HG02678 (cell line): ENCODE results near the gene ULK4.

Experiments used
- ATAC-seq: cut with Tn5 transposase; IDR thresholded peaks from one replicate; pipeline ENCODE4 v1.9.1; 2021; ENCODE audit warnings: mild to moderate bottlenecking, moderate library complexity; ENCODE audit not compliant: unreplicated experiment

Gene ULK4

DNA sequence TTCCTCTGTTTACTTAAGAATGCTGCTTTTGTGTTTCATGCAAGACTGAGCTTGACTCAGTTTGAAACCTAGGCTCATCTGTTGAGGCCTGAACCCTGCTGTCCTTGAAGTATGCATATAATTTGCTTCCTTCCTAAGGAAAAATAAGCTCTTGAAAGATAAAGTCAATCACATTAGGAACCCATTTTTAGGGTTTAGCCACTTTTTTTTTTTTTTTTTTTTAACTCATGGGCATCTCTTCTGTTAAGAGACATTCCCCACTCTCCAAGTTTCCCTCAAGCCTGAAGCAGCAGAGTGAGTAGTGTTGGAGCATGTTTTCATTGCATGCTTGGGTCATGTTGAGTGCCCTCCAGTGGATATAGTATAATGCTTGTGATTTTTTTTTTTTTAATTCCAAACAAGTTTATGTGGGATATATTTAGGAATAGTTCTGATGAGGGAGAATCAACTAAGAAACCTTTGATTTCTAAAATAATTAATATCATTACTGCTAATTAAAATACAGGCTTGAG is 759.0 kb downstream of the ULK4 start:
- no peak for ATAC-seq

DNA sequence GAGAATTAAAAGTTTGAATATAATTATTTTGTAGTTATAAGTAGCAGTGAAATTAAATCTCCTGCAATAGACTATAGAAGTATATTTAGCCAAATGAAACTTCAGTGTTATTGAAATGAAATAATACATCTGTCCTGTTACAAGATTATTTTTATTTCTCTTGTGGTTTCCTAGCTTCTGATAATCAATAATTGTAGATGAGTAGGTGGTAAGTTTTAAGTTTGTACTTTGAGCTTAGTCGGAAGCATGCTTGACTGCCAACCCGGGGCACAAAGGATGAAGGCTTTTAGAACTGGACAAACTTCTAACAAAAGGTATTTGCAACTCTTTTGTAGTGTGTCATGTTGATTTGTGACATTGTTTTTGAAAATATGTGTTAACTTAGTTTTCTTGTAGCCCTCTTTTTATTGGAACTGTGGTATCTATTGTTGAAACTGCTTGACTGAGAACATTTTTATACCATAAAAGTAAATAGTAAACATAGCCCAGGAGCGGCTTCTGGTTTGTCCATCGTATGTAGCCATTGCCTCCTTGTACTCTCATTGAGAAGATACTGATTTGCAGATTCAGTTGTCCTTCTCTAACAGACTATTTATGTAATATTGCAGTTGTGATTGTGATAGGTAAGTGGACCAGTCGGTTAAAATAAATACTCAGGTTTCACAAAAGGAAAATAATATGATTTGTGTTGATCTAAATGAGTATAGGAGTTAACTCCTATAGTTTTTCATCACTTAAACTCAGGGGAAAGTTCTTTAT is 759.6 kb downstream of the ULK4 start:
- no peak for ATAC-seq

DNA sequence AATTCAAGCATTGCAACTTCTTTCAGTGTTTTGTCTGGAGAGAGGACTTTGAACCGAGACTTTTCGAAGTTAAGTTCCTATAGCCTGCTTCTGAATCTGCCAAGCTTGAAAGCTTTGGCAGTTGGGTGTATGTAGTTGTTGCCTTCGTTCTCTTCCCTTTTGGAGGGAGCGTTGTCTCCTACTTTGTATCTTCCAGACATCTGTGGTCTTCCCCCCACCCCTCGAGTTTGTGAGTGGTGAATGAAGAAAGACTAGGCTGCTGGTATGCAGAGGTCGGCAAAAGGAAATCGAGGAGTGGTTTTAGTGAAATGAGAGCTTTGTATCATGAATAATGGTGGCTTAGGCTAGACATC is 761.3 kb downstream of the ULK4 start:
- no peak for ATAC-seq

DNA sequence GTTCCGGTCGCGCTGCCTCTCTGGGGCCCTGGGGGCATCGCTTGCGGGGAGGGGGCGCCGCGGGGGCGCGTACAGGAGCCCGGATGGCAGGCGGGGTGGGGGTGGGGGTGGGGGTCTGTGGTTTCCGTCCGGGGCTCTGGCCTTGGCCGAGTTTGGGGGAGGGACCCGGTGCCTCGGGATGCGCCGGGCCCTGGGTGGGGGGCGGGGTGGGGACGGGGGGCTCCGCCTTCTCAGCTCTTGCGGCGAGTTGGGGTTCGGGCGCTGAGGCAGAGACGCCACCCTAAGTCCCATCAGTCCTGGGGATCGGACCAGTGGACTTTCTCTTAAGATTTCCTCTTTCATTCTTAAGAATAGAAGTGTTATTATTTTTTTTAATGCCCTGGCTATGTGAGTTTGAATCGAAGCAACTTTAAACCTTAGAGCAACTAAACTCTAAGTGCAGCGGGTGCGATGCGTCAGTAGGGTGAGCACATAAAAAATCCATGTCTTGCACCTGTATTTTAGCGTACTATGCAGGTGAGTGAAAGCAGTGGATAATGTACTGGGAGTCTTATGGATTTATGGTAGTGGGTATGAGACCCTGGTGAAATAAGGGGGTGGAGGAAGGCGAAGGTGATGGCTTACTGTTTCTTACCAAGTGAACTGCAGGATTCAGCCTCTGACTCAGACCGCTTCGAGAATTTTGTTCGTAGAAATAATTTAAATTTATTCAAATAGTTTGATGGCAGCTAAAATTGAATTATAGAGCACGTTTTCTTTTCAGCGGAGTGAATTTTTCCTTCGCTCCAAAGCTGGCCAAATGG is 761.8 kb downstream of the ULK4 start:
- peak; percentile 5 for ATAC-seq

DNA sequence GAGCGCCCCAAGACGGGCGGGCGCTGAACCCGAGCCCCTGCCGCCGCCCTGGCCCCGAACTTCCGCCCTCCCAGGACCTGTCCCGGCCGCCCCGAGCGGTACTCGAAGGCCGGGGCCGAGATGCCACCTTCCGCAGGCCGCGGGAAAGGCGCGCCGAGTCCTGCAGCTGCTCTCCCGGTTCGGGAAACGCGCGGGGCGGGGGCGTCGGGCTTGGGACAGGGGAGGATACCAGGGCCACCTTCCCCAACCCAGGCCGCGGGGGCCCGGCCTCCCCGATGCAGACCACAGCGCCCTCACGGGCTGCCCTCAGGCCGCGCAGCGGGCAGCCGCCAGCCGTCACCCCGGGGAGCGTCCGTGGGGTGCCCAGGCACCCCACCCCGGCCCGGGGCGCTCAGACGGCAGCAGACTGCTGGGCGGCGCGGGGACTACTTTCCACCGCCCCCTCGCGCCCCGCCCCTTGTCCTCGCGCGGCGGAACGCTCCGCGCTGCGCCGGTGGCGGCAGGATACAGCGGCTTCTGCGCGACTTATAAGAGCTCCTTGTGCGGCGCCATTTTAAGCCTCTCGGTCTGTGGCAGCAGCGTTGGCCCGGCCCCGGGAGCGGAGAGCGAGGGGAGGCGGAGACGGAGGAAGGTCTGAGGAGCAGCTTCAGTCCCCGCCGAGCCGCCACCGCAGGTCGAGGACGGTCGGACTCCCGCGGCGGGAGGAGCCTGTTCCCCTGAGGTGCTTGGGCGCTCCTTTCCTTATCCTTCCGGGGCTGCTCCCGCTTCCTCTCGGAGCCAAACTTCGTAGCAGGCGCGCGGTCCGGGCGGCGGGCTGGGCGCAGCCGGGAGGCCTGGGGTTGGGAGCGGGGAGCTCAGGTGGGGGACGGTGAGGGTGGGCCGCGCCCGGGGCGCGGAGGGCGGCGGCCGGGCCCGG is 762.7 kb downstream of the ULK4 start, which contains the start of gene CTNNB1:
Gene CTNNB1 (plus strand): TSS at position 556 of the 916 bp plus-strand sequence. CDS start 24,564 bp downstream, outside the sequence.
- ATAC-seq: peak; percentile 74

DNA sequence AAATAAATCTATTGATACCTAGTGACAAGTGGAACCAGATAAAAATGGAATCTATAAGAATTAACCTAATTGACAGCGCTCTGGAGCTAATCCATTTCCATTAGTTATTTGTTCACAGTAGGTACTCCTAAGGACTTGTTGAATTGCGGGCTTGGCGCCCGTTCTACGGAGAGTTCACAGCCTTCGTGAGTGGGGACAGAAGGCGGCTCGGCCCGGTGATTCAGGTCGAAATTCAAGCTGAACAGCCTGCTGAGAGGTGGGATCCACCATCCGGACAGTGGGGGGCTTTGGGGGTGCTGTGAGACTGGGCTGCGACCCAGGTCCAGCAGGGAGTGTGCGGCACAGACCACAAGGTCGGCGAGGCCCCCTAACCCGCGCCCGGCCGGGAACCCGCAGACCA is 763.4 kb downstream of the ULK4 start:
- ATAC-seq: no peak

DNA sequence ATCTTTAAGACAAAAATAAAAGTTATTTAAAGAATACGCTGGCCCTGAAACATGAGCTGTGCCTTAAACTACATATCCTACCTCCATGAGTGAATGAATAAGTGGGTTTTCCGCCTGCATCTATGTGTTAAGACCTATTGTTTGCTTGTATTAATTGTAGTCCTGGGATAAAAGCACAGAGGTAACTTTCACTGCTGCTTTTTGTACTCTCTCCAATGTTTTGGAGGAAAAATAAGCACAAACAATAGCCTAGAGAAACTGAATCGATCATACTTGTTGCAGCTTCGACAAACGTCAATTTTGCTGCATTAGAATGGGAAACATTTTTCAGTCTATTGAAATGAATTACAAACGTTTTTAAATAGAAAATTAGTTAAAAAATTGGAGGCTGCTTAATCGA is 763.9 kb downstream of the ULK4 start:
- no peak for ATAC-seq
